Activated CD4-positive, alpha-beta T cell treated with anti-CD3 and anti-CD28 coated beads for 48 hours (primary cell): Measurements from ENCODE around the gene LCMT1.

ENCODE experiments used
- DNase-seq: peaks from one replicate; pipeline ENCODE4 v3.0.0-alpha.2; 2020

The LCMT1 gene

DNA sequence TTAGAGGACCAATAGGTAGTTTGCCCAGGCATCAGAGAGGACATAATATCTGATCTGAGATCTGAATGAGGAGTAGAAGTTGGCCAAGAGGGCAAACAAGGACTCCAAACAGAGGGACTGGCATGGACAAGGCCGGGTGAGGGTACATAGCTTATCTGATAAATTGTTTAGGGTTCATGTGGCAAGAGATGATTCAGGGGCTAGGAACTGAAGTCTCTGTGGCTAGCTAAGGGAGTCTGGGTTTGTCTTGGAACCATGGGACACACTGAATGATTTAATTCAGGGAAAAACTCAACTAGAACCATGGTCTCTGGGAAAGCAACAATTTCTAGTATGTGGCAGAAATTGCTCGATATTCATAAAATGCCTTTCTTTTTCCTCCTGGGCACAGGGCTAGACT, 101.1 kb downstream of the LCMT1 start:
- no peak for DNase-seq

DNA sequence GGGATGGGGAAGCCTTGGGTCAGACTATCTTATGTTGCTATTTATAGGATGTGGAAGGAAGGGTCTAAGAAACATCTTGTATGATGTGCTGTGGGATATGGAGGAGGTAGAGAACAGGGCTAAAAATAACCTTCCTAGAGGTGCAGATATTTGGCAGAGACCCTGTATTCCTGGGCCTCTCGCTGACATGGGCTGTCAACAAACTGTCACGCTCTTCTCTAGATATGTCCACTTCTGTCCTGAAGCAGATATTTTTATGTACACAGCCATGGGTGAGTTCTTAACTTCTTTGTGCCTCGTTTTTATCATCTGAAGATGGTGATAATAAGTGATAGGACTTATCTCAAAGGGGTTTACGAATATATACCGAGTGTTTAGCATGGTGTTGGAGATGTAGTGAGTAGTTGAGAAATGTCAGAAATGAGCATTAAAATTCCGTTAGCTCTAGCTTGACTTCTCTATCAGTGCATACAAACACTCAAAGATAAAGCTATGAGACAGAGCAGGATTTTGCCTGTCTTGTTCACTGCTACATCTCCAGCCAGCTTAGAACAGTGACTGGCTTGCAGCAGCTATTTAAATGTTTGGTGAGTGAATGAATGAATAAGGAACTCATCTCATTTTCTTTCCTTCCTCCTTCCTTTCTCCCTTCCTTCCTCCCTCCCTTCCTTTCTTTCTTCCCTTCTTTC, 102.3 kb downstream of the LCMT1 start:
- no peak for DNase-seq

DNA sequence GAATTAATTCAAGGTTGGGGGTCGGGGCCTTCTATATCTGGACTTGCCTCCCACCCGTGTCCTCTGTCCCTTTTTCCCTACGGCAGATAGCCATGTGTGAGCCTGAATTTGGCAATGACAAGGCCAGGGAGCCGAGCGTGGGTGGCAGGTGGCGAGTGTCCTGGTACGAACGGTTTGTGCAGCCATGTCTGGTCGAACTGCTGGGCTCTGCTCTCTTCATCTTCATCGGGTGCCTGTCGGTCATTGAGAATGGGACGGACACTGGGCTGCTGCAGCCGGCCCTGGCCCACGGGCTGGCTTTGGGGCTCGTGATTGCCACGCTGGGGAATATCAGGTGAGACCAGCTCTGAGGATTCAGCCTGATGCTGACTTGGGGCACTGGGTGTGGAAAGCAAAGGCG, 105.6 kb downstream of the LCMT1 start:
- DNase-seq, result no peak

DNA sequence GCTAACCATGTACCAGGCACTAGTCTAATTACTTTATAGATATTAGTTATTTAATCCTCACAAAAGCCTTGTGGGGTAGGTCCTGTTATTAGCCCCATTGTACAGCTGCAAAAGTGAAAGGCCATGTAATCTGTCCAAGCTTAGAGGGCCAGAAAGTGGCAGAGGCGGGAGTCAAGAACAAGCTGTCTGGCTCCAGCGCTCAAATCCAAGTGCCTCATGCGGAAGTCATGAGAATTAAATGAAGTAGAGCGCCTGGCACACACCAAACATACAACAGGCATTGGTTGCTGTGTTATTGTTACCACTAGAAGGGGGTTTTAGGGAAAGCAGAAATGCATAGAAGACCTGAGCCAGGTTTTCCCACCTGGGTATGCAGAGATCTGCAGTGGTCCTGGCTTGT, 106.4 kb downstream of the LCMT1 start:
- no peak for DNase-seq

DNA sequence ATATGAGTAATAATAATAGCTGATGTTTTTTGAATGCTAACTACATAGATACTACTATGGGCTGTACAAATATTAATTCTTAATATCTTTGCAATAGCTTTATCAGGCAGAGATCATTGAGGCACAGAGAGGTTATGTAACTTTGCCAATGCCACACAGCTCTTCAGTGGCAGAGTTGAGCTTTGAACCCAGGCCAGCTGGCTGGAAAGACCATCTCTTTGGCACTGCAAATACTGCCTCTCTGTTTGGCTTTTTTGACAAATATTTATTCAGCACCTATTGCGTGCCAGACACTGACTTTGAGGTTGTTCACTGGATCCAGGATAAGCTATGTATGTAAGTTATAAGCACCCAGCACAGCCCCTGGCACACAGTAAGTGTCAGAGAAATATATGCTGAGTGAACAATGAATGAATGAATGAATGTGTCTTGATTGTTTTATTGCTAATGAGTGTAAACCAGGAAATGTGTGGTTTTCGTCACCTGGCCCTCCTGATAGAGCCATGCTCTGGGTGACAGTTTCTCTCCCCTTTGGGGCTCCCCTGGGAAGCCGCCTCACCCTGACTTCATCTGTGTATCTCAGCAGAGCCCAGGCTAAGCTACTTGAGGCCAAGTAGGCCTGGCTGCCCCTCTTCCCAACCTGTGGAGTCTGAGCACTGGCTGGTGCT, 107.7 kb downstream of the LCMT1 start:
- DNase-seq, result no peak

DNA sequence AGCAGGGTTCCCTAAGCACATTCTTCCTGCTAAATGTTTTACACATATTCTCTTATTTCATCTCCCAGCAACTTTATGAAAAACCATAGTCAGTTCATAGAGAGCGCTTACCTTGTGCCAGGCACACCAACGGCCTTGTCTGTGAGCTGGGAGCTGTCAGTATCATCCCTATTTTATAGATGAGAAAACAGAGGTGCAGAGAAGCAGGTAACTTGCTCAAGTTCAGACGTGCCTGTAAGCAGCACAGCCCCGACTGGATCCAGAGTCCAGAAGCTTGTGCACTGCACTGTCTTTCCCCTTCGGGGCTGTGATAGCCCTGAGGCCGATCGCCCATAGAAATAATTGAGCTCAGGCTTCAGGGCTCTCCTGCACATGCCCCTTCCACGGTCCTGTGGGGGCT, 111.4 kb downstream of the LCMT1 start:
- no peak for DNase-seq

DNA sequence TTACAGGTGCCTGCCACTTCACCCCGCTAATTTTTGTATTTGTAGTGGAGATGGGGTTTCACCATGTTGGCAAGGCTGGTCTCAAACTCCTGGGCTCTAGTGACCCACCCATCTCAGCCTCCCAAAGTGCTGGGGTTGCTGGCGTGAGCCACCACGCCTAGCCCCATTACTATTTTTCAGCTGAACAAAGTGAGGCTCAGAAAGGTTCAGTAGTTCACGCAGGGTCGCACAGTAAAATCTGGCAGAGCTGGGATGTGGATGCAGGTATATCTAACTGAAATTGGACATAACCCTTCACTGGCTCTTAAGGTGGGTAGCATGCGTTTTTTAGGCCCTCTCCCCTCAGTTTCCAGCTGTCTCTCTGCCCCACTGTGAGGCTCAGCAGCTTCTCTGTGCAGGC, 112.4 kb downstream of the LCMT1 start:
- DNase-seq, result no peak

DNA sequence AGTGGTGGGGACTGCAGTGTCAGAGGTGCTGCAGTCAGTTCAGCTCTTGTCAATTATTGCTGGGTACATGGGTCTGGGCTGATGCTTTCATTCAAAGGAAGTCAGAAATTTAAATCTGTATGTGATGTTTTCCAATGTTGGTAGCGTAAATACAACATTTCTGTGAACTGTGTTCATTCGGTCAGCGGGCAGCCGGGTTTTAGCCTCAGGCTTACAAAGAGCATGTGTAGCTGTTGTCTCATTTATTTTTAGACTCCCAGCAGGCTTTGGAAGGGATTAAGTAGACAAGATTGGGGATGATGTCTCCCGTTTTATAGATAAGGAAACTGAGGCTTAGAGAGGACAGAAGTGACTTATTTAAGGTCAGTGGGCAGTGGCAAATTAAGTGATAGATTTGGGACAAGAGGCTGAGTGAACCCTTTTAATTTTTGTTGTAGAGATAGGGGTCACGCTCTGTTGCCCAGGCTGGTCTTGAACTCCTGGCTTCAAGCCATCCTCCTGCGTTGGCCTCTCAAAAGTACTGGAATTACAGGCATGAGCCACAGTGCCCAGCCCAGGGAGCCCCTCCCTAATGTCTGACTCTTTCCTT, 113.3 kb downstream of the LCMT1 start:
- no peak for DNase-seq
